ENCODE data around the gene OR2H1.

The OR2H1 gene

GRCh38 chr6:29499704-29500103 is 42.7 kb downstream of the OR2H1 start:
- no peak for DNase-seq (ENCODE audit: low read depth)
- no peak for TF ChIP-seq CTCF (conservative IDR thresholded peaks at IDR 0.05; ENCODE audit: control insufficient read depth, insufficient read depth, low read depth, low read length)
- H3K4me3 ChIP-seq (ENCODE audit: control insufficient read depth, low read depth, low read length), result no peak overlapping the region

GRCh38 chr6:29500594-29500993 is 43.6 kb downstream of the OR2H1 start:
- DNase-seq (ENCODE audit: low read depth), result no peak
- no peak for TF ChIP-seq CTCF (conservative IDR thresholded peaks at IDR 0.05; ENCODE audit: control insufficient read depth, insufficient read depth, low read depth, low read length)
- H3K4me3 ChIP-seq (ENCODE audit: control insufficient read depth, low read depth, low read length), result no peak overlapping the region

- TF ChIP-seq CTCF (conservative IDR thresholded peaks at IDR 0.05; ENCODE audit: control insufficient read depth, insufficient read depth, low read depth, low read length), result no peak
- DNase-seq (ENCODE audit: low read depth), result no peak
Observed at GRCh38 chr6:29501106-29501505, 44.2 kb downstream of the OR2H1 start.

GRCh38 chr6:29502181-29502580 is 45.2 kb downstream of the OR2H1 start:
- DNase-seq (ENCODE audit: low read depth), result no peak
- no peak for TF ChIP-seq CTCF (conservative IDR thresholded peaks at IDR 0.05; ENCODE audit: control insufficient read depth, insufficient read depth, low read depth, low read length)
- no peak overlapping the region for H3K4me3 ChIP-seq (ENCODE audit: control insufficient read depth, low read depth, low read length)

More at GRCh38 chr6:29501106-29501505, 44.2 kb downstream of the OR2H1 start:
- H3K4me3 ChIP-seq (ENCODE audit: control insufficient read depth, low read depth, low read length), result no peak overlapping the region

GRCh38 chr6:29502597-29502996 is 45.6 kb downstream of the OR2H1 start:
- no peak for TF ChIP-seq CTCF (conservative IDR thresholded peaks at IDR 0.05; ENCODE audit: control insufficient read depth, insufficient read depth, low read depth, low read length)

GRCh38 chr6:29504961-29505360 is 48.0 kb downstream of the OR2H1 start:
- H3K4me3 ChIP-seq (ENCODE audit: control insufficient read depth, low read depth, low read length), result no peak overlapping the region
- no peak for TF ChIP-seq CTCF (conservative IDR thresholded peaks at IDR 0.05; ENCODE audit: control insufficient read depth, insufficient read depth, low read depth, low read length)
- no peak for DNase-seq (ENCODE audit: low read depth)

More at GRCh38 chr6:29502597-29502996, 45.6 kb downstream of the OR2H1 start:
- peak; percentile 64 for DNase-seq (ENCODE audit: low read depth)
- no peak overlapping the region for H3K4me3 ChIP-seq (ENCODE audit: control insufficient read depth, low read depth, low read length)

- no peak overlapping the region for H3K4me3 ChIP-seq (ENCODE audit: control insufficient read depth, low read depth, low read length)
- DNase-seq (ENCODE audit: low read depth), result no peak
- TF ChIP-seq CTCF (conservative IDR thresholded peaks at IDR 0.05; ENCODE audit: control insufficient read depth, insufficient read depth, low read depth, low read length), result no peak
Observed at GRCh38 chr6:29505808-29506207, 48.9 kb downstream of the OR2H1 start.

Measured in fibroblast of mammary gland (primary cell).